SIG-M5 treated with dmso at 0.1 percent for 504 hours (cell line): Measurements from ENCODE around the gene GPI.
"Not testable (repeated sequence)": the region's sequence is repeated elsewhere in the genome, so short reads cannot be mapped to it uniquely, and the experiment has no call there.

Source experiments
- DNase-seq: peaks from one replicate; lab custom pipeline; 2025; ENCODE audit not compliant: unreplicated experiment; lab: John Stamatoyannopoulos, UW

Gene GPI

DNA sequence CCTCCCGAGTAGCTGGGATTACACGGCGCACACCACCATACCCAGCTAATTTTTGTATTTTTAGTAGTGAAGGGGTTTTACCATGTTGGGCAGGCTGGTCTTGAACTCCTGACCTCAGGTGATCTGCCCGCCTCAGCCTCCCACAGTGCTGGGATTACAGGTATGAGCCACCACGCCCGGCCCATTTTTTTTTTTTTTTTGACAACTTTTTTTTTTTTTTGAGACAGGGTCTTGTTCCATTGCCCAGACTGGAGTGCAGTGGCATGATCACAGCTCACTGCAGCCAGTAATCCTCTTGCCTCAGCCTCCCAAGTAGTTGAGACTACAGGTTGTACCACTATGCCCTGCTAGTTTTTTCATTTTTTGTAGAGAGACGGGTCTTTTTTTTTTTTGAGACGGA lies 35.8 kb downstream of the GPI start:
- not testable (repeated sequence) for DNase-seq

DNA sequence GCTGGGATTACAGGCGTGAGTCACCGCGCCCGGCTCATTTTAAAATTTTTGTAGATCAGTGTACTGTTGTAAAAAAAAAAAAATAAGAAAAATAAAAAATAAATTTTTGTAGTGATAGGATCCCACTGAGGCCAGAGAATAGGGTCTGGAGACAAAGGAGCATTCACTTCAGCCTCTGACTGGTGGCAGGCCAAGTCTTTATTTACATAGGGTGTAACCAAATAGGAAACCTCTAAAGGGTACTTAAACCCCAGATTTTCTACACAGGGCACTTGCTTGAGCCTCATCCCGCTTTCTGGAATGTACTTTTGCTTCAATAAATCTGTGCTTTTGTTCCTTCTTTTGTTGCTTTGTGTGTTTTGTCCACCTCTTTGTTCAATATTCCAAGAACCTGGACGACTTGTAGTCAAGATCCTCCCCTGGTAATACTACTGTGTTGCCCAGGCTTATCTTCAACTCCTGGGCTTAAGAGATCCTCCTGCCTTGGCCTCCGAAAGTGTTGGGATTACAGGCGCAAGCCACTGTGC lies 37.1 kb downstream of the GPI start:
- DNase-seq = no peak

DNA sequence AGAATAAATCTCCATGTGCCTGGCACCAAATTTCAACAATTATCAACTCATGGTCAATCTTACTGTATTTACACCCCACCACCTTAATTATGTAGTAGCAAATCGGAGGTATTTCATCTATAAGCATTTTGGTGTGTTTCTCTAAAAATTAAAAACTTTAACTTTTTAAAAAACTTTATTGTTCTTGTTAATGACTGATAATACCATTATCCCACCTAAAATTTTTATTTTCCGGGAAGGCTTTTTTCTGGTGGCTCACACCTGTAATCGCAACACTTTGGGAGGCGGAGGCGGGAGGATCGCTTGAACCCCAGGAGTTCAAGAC lies 38.8 kb downstream of the GPI start:
- DNase-seq = no peak

DNA sequence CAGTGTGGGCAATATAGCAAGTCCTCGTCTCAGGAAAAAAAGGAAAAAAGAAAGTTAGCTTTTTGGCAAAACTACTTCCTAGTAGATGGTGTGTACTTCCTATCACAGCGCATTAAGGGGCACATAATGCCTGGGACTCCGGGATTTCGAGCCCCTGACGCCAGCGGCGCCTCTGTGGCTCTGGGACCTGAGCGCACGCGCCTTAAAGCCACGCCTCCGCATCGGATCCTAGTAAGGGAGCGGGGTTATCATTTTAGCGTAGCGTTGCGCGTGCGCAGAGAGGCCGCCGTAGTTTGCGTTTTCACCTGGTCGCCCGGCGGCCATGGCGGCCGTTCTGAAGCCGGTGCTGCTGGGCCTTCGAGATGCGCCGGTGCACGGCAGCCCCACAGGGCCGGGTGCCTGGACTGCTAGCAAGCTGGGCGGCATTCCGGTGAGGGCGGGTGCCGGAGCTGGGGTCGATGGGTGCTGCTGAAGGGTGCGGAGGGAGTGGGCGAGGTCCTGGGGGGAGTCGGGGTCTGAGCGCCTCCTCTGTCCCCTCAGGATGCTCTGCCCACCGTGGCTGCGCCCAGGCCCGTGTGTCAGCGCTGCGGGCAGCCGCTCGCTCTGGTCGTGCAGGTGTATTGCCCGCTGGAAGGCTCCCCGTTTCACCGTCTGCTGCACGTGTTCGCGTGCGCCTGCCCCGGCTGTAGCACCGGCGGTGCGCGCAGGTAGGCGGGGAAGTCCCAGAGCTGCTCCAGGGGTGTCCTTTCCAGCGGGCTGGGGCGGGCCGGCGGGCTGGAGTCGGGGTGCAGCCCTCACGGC lies 39.3 kb downstream of the GPI start, which contains the start of gene PDCD2L:
Gene PDCD2L, plus strand, starts transcription at position 291 of the 801 bp plus-strand sequence. Its CDS starts 32 bp downstream, at position 323.
- DNase-seq = peak; percentile 83

DNA sequence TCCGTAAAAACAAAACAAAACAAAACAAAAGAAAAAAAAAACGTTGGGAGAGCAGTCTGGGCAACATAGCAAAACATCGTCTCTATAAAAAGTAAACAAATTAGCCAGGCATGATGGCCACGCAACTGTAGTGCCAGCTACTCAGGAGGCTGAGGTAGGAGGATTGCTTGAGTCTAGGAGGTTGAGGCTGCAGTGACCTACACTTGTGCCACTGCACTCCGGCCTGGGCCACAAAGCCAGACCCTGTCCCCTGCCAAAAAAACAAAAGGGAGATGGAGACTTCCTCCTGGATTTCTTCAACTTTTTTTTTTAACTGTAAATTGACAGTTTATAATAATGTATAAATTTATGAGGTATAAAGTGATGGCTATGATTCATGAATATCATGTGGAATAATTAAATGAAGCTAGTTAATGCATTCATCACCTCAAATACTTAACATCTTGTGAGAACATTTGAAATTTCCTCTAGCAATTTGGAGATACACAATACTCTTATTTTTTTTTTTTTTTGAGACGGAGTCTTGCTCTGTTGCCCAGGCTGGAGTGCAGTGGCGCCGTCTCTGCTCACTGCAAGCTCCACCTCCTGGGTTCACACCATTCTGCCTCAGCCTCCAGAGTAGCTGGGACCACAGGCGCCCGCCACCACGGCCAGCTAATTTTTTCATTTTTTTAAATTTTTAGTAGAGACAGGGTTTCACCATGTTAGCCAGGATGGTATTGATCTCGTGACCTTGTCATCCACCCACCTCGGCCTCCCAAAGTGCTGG lies 41.1 kb downstream of the GPI start:
- no peak for DNase-seq

DNA sequence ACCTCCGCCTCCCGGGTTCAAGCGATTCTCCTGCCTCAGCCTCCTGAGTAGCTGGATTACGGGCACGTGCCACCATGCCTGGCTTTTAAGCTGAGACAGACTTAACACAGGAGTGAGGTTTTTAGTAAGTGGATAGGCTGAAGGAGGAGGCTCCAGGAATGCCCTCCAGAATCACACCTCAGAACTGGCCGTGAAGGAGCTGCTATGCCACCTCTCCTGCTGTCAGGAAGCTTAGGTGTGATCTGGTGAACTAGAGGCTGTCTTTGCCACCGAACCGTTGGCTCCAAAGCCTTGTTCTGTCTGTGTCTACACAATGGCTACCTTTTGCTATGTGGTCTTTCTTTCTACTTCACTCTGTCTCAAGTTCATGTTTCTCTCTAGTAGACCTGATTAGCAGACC lies 43.4 kb downstream of the GPI start:
- DNase-seq = no peak

DNA sequence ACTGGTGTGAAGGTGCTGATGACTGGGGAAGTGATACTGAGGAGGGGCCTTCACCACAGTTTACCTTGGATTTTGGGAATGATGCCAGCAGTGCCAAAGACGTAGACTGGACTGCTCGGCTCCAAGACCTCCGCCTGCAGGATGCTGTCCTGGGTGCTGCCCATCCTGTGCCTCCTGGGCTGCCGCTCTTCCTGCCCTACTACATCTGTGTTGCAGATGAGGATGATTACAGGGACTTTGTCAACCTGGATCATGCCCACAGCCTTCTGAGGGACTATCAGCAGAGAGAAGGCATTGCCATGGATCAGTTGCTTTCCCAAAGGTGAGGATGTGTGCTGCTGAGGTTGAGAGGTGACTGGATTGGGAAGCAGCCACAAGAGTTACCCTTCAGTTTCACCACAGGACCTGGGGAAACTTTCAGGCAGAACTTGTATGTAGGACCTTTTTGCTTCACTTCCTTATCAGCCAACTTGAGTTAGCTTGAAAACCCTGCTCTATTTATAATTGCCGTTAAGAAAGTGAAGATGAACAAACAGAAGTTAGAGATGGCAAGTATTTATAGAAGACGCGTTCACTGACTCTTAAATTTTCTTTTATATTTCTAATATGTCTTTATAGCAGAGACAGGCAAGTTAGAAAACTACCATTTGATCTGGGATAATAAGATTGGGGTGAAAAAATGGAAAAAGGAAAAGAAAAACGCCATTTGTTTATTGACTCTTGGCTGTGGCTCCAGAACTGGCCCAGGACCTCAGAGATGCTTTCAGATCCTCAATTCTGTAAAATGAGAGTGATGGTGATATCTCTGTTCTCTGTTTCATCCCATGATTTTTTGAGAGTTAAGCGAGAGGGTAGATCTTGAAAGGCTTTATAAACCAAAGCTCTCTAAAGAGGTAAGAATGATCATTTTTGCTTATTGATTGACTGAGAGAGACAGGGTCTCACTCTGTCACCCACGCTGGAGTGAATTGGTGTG lies 44.5 kb downstream of the GPI start:
- DNase-seq = peak; percentile 13

DNA sequence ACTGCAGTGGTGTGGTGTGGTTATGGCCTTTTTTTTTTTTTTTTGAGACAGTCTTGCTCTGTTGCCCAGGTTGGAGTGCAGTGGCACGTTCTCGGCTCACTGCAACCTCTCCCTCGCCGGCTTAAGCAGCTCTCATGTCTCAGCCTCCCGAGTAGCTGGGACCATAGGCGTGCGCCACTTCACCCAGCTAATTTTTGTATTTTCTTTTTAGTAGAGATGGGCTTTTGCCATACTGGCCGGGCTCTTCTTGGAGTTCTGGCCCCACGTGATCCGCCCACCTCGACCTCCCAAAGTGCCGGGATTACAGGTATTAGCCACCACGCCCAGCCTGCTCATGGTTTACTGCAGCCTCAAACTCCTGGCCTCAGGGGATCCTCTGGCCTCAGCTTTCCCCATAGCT lies 46.2 kb downstream of the GPI start:
- DNase-seq = no peak

DNA sequence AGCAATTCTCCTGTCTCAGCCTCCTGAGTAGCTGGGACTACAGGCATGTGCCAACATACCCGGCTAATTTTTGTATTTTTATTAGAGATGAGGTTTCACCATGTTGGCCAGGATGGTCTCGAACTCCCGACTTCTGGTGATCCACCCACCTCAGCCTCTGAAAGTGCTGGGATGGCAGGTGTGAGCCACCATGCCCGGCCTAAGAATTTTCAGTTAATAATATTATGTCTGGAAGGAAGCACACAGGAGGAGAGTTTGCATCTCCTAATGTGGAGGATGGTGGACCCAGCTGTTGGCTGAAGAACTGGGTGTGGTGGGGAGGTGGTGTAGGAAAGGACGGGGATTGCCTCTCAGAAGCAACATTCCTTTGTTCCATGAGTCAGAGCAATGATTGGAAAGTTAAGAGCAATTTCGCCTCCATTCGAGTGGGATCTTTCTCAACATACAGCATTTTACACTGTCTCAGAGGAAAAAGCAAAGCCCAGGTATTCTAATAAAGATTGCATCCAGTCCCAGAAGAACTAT lies 51.1 kb downstream of the GPI start:
- no peak for DNase-seq

DNA sequence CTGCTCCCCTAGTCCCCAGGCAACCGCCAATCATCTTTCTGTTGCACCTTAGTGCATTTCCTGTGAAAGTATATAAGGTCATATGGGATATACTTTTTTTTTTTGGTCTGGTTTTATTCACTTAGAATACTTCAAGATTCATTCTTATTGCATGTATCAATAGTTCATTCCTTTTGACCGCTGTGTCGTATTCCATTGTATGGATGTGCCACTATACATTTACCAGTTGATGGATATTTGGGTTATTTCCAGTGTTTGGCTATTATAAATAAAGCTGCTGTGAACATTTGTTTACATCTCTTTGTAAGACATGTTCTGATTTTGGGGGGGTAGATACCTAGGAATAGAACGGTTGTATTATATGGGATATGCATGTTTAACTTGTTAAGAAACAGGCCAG lies 53.3 kb downstream of the GPI start:
- no peak for DNase-seq

DNA sequence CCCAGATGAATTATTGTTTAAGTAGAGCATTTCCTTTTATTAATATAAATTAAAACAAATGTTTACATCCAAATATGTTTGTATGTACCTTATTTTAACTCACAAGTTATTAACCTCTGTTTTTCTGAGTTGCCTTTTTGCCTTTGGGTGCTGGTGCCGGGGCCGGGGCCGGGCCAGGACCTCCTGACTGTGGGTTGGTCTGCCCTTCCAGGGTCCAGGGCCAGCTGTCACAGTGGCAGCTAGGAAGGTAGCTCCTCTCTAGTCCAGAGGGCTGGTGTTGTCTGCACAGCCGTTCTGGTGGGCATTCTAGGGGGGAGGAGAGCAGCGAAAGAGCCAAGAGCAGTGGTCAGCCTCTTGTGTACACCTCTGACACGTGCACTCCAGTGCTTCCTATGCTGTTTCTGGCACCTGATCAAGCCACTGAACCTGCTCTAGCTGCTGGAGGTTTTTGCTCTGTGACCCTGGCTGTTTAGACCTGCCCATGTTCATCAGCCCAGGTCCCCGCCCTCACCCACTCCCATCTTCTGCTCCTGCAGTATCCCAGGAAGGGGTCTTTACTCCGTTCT lies 61.2 kb downstream of the GPI start:
- DNase-seq = no peak

DNA sequence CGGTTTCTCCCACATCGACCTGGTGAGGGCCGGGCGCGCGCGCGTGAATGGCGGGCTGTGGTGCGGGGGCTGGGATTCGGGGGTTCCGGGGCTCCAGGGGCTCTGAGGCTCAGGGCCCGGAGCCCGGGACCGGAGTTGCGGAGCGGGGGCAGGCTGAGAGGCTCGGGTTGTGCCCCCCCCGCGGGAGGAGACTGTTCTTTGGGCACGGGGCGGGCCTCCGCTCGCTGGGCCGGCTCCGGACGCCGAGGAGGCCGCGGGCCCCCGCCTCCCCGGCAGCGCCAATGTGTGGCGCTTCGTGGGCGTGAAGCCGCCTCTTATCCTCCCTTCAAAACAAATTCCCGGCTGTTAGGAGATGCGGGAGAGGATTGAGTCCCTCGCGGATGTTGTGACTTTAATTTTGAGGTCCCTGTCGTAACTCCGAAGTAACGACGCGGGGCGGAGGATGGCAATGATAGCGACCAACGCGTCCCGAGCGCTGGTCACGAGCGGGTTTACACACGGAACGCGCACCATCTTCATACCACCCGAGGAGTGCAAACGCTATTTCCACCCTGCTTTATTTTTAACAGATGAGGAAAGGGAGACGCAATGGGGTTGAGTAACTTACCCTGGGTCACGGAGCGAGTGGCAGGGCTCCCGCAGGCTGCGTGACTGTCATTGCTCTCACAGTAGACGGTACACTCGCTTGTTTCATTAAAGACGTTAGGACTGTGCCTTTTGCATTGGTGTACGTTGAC lies 63.7 kb downstream of the GPI start:
- peak; percentile 51 for DNase-seq

DNA sequence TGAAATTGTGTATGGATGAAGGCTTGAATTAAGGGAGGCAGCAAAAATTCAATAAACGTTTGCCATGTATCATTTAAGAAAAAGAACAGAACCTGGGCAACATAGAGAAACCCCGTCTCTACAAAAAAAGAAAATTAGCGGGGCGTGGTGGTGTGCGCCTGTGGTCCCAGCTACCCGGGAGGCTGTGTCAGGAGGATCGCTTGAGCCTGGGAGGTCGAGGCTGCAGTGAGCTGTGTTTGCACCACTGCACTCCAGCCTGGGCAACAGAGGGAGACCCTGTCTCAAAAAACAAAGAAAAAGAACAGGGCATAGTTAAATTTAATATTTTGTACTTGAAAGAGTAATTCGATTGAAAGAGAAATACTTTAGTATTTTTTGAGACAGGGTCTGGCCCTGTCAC lies 64.6 kb downstream of the GPI start:
- DNase-seq = no peak

DNA sequence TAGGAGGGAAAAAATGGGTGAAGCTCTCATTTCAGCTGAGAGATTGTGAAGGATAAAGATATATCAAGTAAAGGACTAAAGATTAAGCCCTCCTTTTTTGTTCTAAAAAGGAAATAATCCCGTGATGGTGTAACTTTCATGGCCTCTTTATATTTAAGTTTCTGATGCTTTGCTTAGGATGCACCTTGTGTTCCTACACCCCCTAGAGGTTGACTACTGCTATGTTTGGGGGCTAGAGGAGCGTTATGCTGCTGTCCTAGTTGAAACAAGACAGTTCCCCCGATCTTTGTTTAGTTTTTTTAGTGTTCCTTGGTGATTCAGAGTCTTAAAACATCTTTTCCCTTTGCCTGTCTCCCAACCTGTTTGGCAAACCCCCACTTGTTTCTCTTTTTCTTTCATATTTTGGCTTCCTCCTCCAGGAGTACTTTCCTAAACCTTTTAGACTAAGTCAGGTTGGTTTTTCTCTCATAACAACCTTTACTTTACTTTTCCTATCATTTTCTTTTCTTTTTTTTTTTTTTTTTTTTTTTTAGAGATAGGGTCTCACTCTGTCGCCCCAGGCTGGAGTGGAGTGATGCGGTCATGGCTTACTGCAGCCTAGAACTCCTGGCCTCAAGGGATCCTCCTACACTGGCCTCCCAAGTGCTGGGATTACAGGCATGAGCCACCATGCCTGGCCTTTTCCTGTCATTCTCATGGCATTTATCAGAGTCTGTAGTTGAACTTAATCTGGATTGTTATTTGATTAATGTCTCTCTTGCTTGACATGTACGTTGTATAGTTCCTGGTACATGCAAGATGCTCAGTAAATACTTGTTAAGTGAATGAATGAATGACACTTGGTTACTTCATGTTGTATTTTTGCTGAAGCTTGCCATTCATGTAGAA lies 66.0 kb downstream of the GPI start:
- peak; percentile 80 for DNase-seq

DNA sequence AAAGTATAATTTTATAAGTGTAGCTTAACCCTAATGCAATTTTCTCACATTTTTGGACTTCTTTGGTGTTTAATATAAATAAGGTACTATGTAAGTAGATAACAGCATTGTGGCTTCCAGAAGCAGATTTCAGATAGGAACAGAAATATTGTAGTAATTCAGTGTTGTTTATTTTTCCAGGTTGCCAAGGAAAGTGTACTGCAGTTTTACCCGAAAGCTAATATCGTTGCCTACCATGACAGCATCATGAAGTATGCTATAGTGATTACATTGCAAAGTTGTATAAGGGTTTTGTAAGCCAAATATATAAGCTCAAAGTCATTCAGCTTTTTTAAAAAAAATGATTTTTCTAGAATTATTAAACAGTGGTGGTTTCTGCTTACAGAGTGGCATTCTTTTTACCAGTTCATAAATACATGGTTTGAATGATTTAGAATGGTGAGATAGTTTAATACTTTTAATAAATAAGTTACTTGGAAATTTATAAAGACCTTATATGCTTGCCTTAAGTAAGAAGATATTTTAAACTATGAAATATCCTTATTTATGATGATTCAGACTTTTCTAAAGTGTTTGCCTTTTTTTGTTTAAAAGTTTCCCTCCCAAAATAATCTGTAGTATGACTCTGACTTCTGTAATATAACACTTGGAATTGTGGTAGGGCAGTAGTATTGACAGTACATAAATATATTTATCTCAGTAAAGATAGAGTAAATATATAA lies 66.8 kb downstream of the GPI start:
- no peak for DNase-seq

DNA sequence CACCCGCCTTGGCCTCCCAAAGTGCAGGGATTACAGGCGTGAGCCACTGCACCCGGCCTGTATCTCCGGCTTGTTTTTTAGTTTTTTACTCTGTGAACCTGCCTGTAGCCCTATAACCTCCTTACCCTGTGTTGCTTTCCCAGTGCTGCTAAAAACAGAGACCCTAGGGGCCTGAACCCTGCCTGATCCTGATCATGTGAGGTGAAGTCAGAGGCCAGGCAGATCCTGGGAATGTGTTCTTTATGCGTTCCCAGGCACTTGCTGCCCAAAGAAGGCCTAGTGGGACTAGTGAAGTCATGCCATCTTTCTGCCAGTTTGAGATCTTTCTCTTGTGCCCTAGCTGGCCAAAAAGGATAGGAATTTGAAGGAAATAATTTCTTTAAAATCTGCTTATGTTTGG lies 67.8 kb downstream of the GPI start:
- DNase-seq = no peak

DNA sequence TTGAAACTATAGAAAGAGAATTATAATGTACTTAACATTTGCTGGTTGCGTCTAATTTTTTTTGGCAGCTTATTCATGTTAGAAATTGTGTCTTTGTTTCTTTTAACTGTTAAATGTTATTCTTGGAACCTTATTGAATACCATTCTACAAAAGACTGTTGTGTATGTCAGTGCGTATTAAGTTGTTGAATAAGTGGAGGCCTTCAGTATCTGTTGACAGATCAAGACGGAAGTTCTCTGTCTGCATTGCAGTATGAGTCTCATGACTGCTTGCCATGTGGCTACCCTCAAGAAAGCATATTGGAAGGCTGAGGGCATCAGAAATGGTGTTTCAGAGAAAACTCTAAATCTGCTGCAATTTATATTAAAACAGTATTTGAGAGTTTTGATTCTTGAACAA lies 71.7 kb downstream of the GPI start:
- no peak for DNase-seq

DNA sequence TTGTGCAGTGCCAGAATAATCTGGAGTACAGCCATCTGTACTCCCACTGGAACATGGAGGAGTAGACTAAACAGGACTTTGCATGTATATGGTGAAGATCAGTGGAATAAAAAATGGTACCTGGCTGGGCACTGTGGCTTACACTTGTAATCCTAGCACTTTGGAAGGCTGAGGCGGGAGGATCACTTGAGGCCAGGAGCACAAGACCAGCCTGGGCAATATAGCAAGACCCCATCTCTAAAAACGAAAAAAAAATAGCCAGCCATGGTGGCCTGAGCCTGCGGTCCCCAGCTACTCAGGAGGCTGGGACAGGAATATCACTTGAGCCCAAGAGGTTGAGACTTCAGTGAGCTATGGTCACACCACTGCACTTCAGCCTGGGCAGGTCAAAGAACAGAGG lies 83.2 kb downstream of the GPI start:
- no peak for DNase-seq
